ENCODE measurements around the gene DSC1. TPM values are rescaled to one million over a fixed set of nuclear protein-coding genes. Genes with fewer than 3 reads are reported as not detected.

DSC1 gene
- total RNA-seq, 1 experiment from 2014 or later = not detected

- intact Hi-C loops (cut with micrococcal nuclease; ENCODE audit: unreplicated experiment) (no loop called here), in situ Hi-C loops (cut with HindIII; ENCODE audit: low pct_unique_long_range_greater_than_20kb, low sequenced_read_pairs) (no loop called here)
- Histone ChIP-seq H3K4me1 (ENCODE audit: control insufficient read depth, insufficient read depth, low read length) (no peaks in the 10 kb centered on the region), H3K27me3 (ENCODE audit: control insufficient read depth, insufficient read depth, low read length) (no peaks in the 10 kb centered on the region), H3K4me3 (ENCODE audit: low read depth in 2 of 2, low read length in 2 of 2) (no peak overlapping the region), H3K27ac (ENCODE audit: low read length) (no peak overlapping the region), H3K9me3 (ENCODE audit: control insufficient read depth, insufficient read depth, low read depth, low read length) (no peaks in the 10 kb centered on the region), H3K36me3 (ENCODE audit: control insufficient read depth, insufficient read depth, low read length) (no peaks in the 10 kb centered on the region)
- ATAC-seq (no peak), DNase-seq (ENCODE audit: low read depth, low spot score) (no peak)
- POLR2A ChIA-PET = no interaction called here
- CTCF ChIA-PET = no interaction called here
- TF ChIP-seq SIN3A (IDR thresholded peaks at IDR 0.05; ENCODE audit: borderline replicate concordance, insufficient read depth, low read depth, low read length) (no peak), CTCF (IDR thresholded peaks at IDR 0.05) (no peak), TCF7L2 (IDR thresholded peaks at IDR 0.05; ENCODE audit: low read depth, low read length) (no peak), POLR2AphosphoS5 (IDR thresholded peaks at IDR 0.05; ENCODE audit: low read depth, low read length) (no peak)
- TF ChIP-seq, protein P1, sequence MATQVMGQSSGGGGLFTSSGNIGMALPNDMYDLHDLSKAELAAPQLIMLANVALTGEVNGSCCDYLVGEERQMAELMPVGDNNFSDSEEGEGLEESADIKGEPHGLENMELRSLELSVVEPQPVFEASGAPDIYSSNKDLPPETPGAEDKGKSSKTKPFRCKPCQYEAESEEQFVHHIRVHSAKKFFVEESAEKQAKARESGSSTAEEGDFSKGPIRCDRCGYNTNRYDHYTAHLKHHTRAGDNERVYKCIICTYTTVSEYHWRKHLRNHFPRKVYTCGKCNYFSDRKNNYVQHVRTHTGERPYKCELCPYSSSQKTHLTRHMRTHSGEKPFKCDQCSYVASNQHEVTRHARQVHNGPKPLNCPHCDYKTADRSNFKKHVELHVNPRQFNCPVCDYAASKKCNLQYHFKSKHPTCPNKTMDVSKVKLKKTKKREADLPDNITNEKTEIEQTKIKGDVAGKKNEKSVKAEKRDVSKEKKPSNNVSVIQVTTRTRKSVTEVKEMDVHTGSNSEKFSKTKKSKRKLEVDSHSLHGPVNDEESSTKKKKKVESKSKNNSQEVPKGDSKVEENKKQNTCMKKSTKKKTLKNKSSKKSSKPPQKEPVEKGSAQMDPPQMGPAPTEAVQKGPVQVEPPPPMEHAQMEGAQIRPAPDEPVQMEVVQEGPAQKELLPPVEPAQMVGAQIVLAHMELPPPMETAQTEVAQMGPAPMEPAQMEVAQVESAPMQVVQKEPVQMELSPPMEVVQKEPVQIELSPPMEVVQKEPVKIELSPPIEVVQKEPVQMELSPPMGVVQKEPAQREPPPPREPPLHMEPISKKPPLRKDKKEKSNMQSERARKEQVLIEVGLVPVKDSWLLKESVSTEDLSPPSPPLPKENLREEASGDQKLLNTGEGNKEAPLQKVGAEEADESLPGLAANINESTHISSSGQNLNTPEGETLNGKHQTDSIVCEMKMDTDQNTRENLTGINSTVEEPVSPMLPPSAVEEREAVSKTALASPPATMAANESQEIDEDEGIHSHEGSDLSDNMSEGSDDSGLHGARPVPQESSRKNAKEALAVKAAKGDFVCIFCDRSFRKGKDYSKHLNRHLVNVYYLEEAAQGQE (IDR thresholded peaks at IDR 0.05; ENCODE audit: insufficient read depth in 1 of 2, low read depth in 2 of 2, low read length in 1 of 2) = no peak
- BruUV-seq (replicated peaks) = no TSS peak
These were observed 28.3 kb upstream of the DSC1 start for GRCh38 chr18:31190919-31191318.

DNA sequence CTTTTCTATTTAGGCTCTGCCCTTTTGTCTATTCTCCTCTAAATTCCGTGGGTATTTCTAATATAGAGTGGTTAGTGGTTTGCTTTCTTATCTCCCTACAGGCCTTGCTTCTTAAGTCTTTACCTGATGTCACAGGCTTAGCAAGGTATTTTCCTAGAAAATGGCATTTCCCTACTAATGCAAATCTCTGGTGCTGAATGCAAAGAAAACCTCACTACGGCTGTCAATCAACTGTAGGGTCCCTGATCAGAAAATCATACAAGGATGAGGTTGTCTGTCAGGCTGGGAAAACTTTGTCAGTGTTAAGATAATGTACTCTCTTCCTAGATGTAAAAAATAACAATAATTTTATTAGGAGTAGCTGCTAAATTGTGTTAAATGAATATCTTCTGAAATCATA, 27.1 kb upstream of the DSC1 start:
- Histone ChIP-seq H3K4me1 (ENCODE audit: control insufficient read depth, insufficient read depth, low read length) (no peaks in the 10 kb centered on the region), H3K27ac (ENCODE audit: low read length) (no peak overlapping the region), H3K9me3 (ENCODE audit: control insufficient read depth, insufficient read depth, low read depth, low read length) (no peaks in the 10 kb centered on the region), H3K27me3 (ENCODE audit: control insufficient read depth, insufficient read depth, low read length) (no peaks in the 10 kb centered on the region), H3K36me3 (ENCODE audit: control insufficient read depth, insufficient read depth, low read length) (no peaks in the 10 kb centered on the region), H3K4me3 (ENCODE audit: low read depth in 2 of 2, low read length in 2 of 2) (no peak overlapping the region)
- BruUV-seq (replicated peaks) = no TSS peak
- ATAC-seq (no peak), DNase-seq (ENCODE audit: low read depth, low spot score) (no peak)
- in situ Hi-C loops (cut with HindIII; ENCODE audit: low pct_unique_long_range_greater_than_20kb, low sequenced_read_pairs) (no loop called here), intact Hi-C loops (cut with micrococcal nuclease; ENCODE audit: unreplicated experiment) (no loop called here)
- ChIA-PET POLR2A (no interaction called here), CTCF (no interaction called here)
- TF ChIP-seq POLR2AphosphoS5 (IDR thresholded peaks at IDR 0.05; ENCODE audit: low read depth, low read length) (no peak), CTCF (IDR thresholded peaks at IDR 0.05) (no peak)

All from Panc1 (cell line).